Measurements from ENCODE around the gene MCL1. TPM values are rescaled to one million over a fixed set of nuclear protein-coding genes. Genes with fewer than 3 reads are reported as not detected.

Gene MCL1
- total and polyA plus RNA-seq, 2 of the 13 experiments (the other 11 are each of a cell fraction or from before 2014, with no cell fraction given), result 69.5 to 125 TPM

GRCh38 chr1:150554086-150554452, 25.3 kb downstream of the MCL1 start:
- Histone ChIP-seq H3K4me1 (ENCODE audit: insufficient read depth, low read length) (peaks cover 58% of the 10 kb centered on the region), H3K9me3 (ENCODE audit: low read length) (no peaks in the 10 kb centered on the region), H3K9ac (ENCODE audit: insufficient read depth, low read depth, low read length) (no peak overlapping the region), H3K36me3 (replicated peaks in 1 of 2; ENCODE audit: control insufficient read depth in 1 of 2, insufficient read depth in 2 of 2, low read length in 2 of 2) (peaks cover 0 to 5% of the 10 kb centered on the region in 2 experiments; a peak in 2 of 5 replicates), H3K27ac (ENCODE audit: extremely low read length, insufficient read depth, low read length) (no peak overlapping the region), H3K4me3 (replicated peaks in 1 of 3; ENCODE audit: insufficient read depth in 1 of 3, low read depth in 2 of 3, low read length in 3 of 3) (no peak overlapping the region), H3K27me3 (ENCODE audit: control insufficient read depth in 1 of 2, insufficient read depth in 2 of 2, low read length in 2 of 2) (no peaks in the 10 kb centered on the region; a peak in 1 of 5 replicates), H2AFZ (ENCODE audit: low read length) (no peak overlapping the region), H3K4me2 (ENCODE audit: low read depth, low read length) (no peak overlapping the region), H3K79me2 (ENCODE audit: insufficient read depth, low read length) (no peaks in the 10 kb centered on the region), H4K20me1 (ENCODE audit: insufficient read depth, low read length) (no peaks in the 10 kb centered on the region)
- POLR2A ChIA-PET, result interaction anchor here (0.8 to 6.9 kb wide), 3 partner anchors 8 to 25 kb away, joined by 3 to 88 read pairs (median 3); partner anchors contain the start of gene MCL1
- 99% methylated on average over 7 of the region's 8 CpGs for WGBS (ENCODE audit: low lambda C conversion rate)
- CTCF ChIA-PET (ENCODE audit: low intra/inter-chr PET ratio, low total read pairs), result no interaction called here
- intact Hi-C loops (cut with micrococcal nuclease; ENCODE audit: unreplicated experiment), result loop anchor here (10.0 kb wide), 1 partner anchor 299 kb away; the partner anchor contains the start of gene CA14
- no peak for ATAC-seq
- 0 out of 2 replicates have a peak, but pooled peaks have one; percentile 1 for TF ChIP-seq ZNF687 (CRISPR knock-in tag; IDR thresholded peaks at IDR 0.05)
- no peak for TF ChIP-seq MXD3 (CRISPR knock-in tag; IDR thresholded peaks at IDR 0.05)
- no peak for DNase-seq (ENCODE audit: low spot score)
- BruUV-seq (replicated peaks), result no TSS peak
- in situ Hi-C loops (cut with HindIII; ENCODE audit: extremely low pct_ligation_motif_present, low pct_unique_long_range_greater_than_20kb), result loop anchor here (5.0 kb wide), 1 partner anchor 87 kb away; no protein-coding TSS in a partner anchor
- FAIRE-seq, result no peak
